Colon (tissue), 2 donors: Measurements from ENCODE around the gene HLA-DMB.

Experiments
- FAIRE-seq: peaks from 2 replicates; lab custom pipeline; 2012; peaks lifted over from hg19 to GRCh38; lab: Jason Lieb, UNC
- donor health status: control.
- donor health status: control.

Gene HLA-DMB

GRCh38 chr6:32971581-32972352, 30.9 kb upstream of the HLA-DMB start:
- FAIRE-seq, result peak; percentile 77

GRCh38 chr6:32971242-32971580, 30.4 kb upstream of the HLA-DMB start:
- no peak for FAIRE-seq

- FAIRE-seq, result no peak
Observed at GRCh38 chr6:32970413-32971241, 29.8 kb upstream of the HLA-DMB start.

- no peak for FAIRE-seq
Observed at GRCh38 chr6:32969685-32970412, 29.0 kb upstream of the HLA-DMB start.

- FAIRE-seq, result no peak
Observed at GRCh38 chr6:32968867-32969684, 28.2 kb upstream of the HLA-DMB start.

GRCh38 chr6:32968093-32968866, 27.5 kb upstream of the HLA-DMB start, which contains the start of gene BRD2:
Gene BRD2 (plus strand): TSS chr6:32968594. CDS start chr6:32972899, 4,305 bp downstream.
- no peak for FAIRE-seq

GRCh38 chr6:32967151-32968091, 26.6 kb upstream of the HLA-DMB start:
- FAIRE-seq, result no peak

GRCh38 chr6:32964776-32965175, 23.9 kb upstream of the HLA-DMB start:
- no peak for FAIRE-seq

- no peak for FAIRE-seq
Observed at GRCh38 chr6:32963866-32964265, 23.0 kb upstream of the HLA-DMB start.

- FAIRE-seq, result no peak
Observed at GRCh38 chr6:32962213-32962826, 21.5 kb upstream of the HLA-DMB start.

- FAIRE-seq, result no peak
Observed at GRCh38 chr6:32960563-32960962, 19.7 kb upstream of the HLA-DMB start.

- FAIRE-seq, result no peak
Observed at GRCh38 chr6:32956176-32956575, 15.3 kb upstream of the HLA-DMB start.

GRCh38 chr6:32954986-32955802, 14.4 kb upstream of the HLA-DMB start:
- FAIRE-seq, result no peak

- no peak for FAIRE-seq
Observed at GRCh38 chr6:32954267-32954666, 13.4 kb upstream of the HLA-DMB start.

- FAIRE-seq, result no peak
Observed at GRCh38 chr6:32953775-32954174, 12.9 kb upstream of the HLA-DMB start.

GRCh38 chr6:32952817-32953739, 12.2 kb upstream of the HLA-DMB start, which contains the start of gene HLA-DMA:
Gene HLA-DMA (minus strand): TSS chr6:32953097. CDS start chr6:32953036, 61 bp downstream.
- peak; percentile 68 for FAIRE-seq

GRCh38 chr6:32950449-32950848, 9.6 kb upstream of the HLA-DMB start:
- FAIRE-seq, result no peak
